Measurements from ENCODE around the gene PAX1.

The PAX1 gene

GRCh38 chr20:21741266-21741665, 35.8 kb downstream of the PAX1 start:
- no peak for DNase-seq

GRCh38 chr20:21762646-21763045, 57.2 kb downstream of the PAX1 start:
- no peak for DNase-seq

GRCh38 chr20:21767200-21767738, 61.8 kb downstream of the PAX1 start:
- DNase-seq = no peak

GRCh38 chr20:21767739-21768223, 62.3 kb downstream of the PAX1 start:
- DNase-seq = no peak
